A673 (cell line): ENCODE results near the gene FRS2. TPM values are rescaled to one million over a fixed set of nuclear protein-coding genes. Genes with fewer than 3 reads are reported as not detected.

ENCODE experiments used
- BruUV-seq: library from RNA; stranded (reverse); fragments of 400-500 nt; replicated peaks from 2 replicates; lab custom pipeline; 2021; lab: Mats Ljungman, UMichigan
- CTCF ChIA-PET: fragments of 300-600 bp; sonication (Branson Sonifier 250); formaldehyde crosslinking; loops from one replicate; lab custom pipeline; 2022; ENCODE audit warnings: antibody characterized with exemption; lab: Charles Lee
- POLR2A ChIA-PET: fragments of 300-600 bp; sonication (Branson Sonifier 250); formaldehyde crosslinking; loops from one replicate; lab custom pipeline; 2022; ENCODE audit warnings: antibody characterized with exemption; ENCODE audit not compliant: low non-redundant PET; lab: Charles Lee
- DNase-seq: peaks from one replicate; pipeline ENCODE4 v3.0.0-alpha.2; 2015; ENCODE audit warnings: low spot score
- H3K27ac ChIP-seq: fragments of 200-600 bp; sonication (generic); 2 replicates; pipeline ENCODE4 v1.5.1; 2016; ENCODE audit warnings: mixed run types, low read depth, mild to moderate bottlenecking, mixed read lengths, antibody characterized with exemption, low read length; ENCODE audit not compliant: poor library complexity, severe bottlenecking
- H3K27me3 ChIP-seq: fragments of 200-600 bp; sonication (generic); replicated peaks from 2 replicates; pipeline ENCODE4 v1.6.1; 2017; ENCODE audit warnings: mixed run types, low read depth, mild to moderate bottlenecking, mixed read lengths, antibody characterized with exemption, low read length; ENCODE audit not compliant: insufficient read depth, poor library complexity
- H3K36me3 ChIP-seq: fragments of 200-600 bp; sonication (generic); 2 replicates; pipeline ENCODE4 v1.6.1; 2016; ENCODE audit warnings: mixed run types, mild to moderate bottlenecking, mixed read lengths, antibody characterized with exemption, low read length; ENCODE audit not compliant: insufficient read depth, poor library complexity, severe bottlenecking
- H3K4me1 ChIP-seq: fragments of 200-600 bp; sonication (generic); 2 replicates; pipeline ENCODE4 v1.6.1; 2017; ENCODE audit warnings: mixed run types, mild to moderate bottlenecking, mixed read lengths, antibody characterized with exemption, low read length; ENCODE audit not compliant: insufficient read depth, poor library complexity, severe bottlenecking
- H3K4me3 ChIP-seq: fragments of 200-600 bp; sonication (generic); 2 replicates; pipeline ENCODE4 v1.5.1; 2016; ENCODE audit warnings: low read depth, mixed run types, mild to moderate bottlenecking, mixed read lengths, low read length; ENCODE audit not compliant: poor library complexity, severe bottlenecking
- H3K9me3 ChIP-seq: fragments of 200-600 bp; sonication (generic); 2 replicates; pipeline ENCODE4 v1.6.1; 2016; ENCODE audit warnings: mixed run types, low read depth, mild to moderate bottlenecking, mixed read lengths, antibody characterized with exemption, low read length; ENCODE audit not compliant: poor library complexity, severe bottlenecking
- CTCF ChIP-seq: fragments of 300-800, 200-600 bp; sonication (generic); conservative IDR thresholded peaks from 2 replicates; pipeline ENCODE4 v1.5.1; 2017; ENCODE audit warnings: low read depth, mild to moderate bottlenecking, antibody characterized with exemption, low read length, moderate library complexity, mixed read lengths
- EZH2 ChIP-seq: fragments of 200-600 bp; sonication (generic); IDR thresholded peaks from 2 replicates; pipeline ENCODE4 v1.6.1; 2017; ENCODE audit warnings: borderline replicate concordance, low read depth, mild to moderate bottlenecking, mixed read lengths, antibody characterized with exemption, low read length; ENCODE audit not compliant: poor library complexity, severe bottlenecking
- intact Hi-C: fragments of 100-400 bp; cut with micrococcal nuclease; formaldehyde crosslinking; loops from one replicate; pipeline ENCODE4 v1.10.0; 2022; ENCODE audit not compliant: unreplicated experiment
- total RNA-seq: library from RNA; stranded (reverse); gene quantifications from 2 replicates; pipeline ENCODE4 v1.2.3, GENCODE V29; 2021

The FRS2 gene
- total RNA-seq, 1 experiment from 2014 or later = 34.5 TPM

GRCh38 chr12:69425417-69425816 is 44.8 kb upstream of the FRS2 start:
- Histone ChIP-seq H3K4me1 (no peaks in the 10 kb centered on the region), H3K36me3 (no peaks in the 10 kb centered on the region), H3K27me3 (no peaks in the 10 kb centered on the region), H3K4me3 (no peak overlapping the region), H3K27ac (no peak overlapping the region), H3K9me3 (no peaks in the 10 kb centered on the region)
- ChIA-PET CTCF (no interaction called here), POLR2A (no interaction called here)
- no TSS peak for BruUV-seq
- intact Hi-C loops = no loop called here
- DNase-seq = no peak
- TF ChIP-seq EZH2 = no peak
- TF ChIP-seq CTCF = no peak

- Histone ChIP-seq H3K27me3 (no peaks in the 10 kb centered on the region), H3K4me3 (no peak overlapping the region), H3K9me3 (no peaks in the 10 kb centered on the region), H3K4me1 (no peaks in the 10 kb centered on the region), H3K27ac (no peak overlapping the region), H3K36me3 (no peaks in the 10 kb centered on the region)
- ChIA-PET POLR2A (no interaction called here), CTCF (interaction anchor here (0.6 kb wide), 1 partner anchor 87 kb away, joined by 4 read pairs; no protein-coding TSS in a partner anchor)
- TF ChIP-seq EZH2 (no peak), CTCF (no peak)
- BruUV-seq = no TSS peak
- no peak for DNase-seq
- intact Hi-C loops = no loop called here
These were observed 41.7 kb upstream of the FRS2 start for GRCh38 chr12:69428351-69429073.

- ChIA-PET POLR2A (no interaction called here), CTCF (no interaction called here)
- DNase-seq = no peak
- H3K27ac ChIP-seq = no peak overlapping the region
- H3K4me1 ChIP-seq = no peaks in the 10 kb centered on the region
- TF ChIP-seq EZH2 (no peak), CTCF (no peak)
- H3K4me3 ChIP-seq = no peak overlapping the region
- H3K27me3 ChIP-seq = no peaks in the 10 kb centered on the region
- no peaks in the 10 kb centered on the region for H3K36me3 ChIP-seq
- H3K9me3 ChIP-seq = no peaks in the 10 kb centered on the region
- BruUV-seq = no TSS peak
- intact Hi-C loops = no loop called here
These were observed 39.1 kb upstream of the FRS2 start for GRCh38 chr12:69430942-69431590.
